GM06990 (cell line): ENCODE results near the gene CD164.

Experiments used
- DNase-seq: peaks from one replicate; pipeline ENCODE4 v3.0.0-alpha.2; 2011; ENCODE audit not compliant: insufficient read length; ENCODE audit errors: extremely low read depth
- H3K27me3 ChIP-seq: replicated peaks from 2 replicates; pipeline ENCODE4 v1.6.0; 2011; ENCODE audit warnings: low read length; ENCODE audit not compliant: control insufficient read depth, insufficient read depth
- H3K36me3 ChIP-seq: 2 replicates; pipeline ENCODE4 v1.5.1; 2011; ENCODE audit warnings: low read length; ENCODE audit not compliant: control insufficient read depth, insufficient read depth
- H3K4me3 ChIP-seq: replicated peaks from 2 replicates; pipeline ENCODE4 v1.5.1; 2011; ENCODE audit warnings: low read depth, mild to moderate bottlenecking, control low read depth, low read length
- CTCF ChIP-seq: IDR thresholded peaks from 2 replicates; pipeline ENCODE4 v1.5.1; 2011; ENCODE audit warnings: low read length, control low read depth, mild to moderate bottlenecking, inconsistent platforms; ENCODE audit not compliant: insufficient read depth, poor library complexity, severe bottlenecking

The CD164 gene

GRCh38 chr6:109316909-109317308 lies 65.4 kb downstream of the CD164 start:
- H3K27me3 ChIP-seq: no peaks in the 10 kb centered on the region
- H3K36me3 ChIP-seq: no peaks in the 10 kb centered on the region
- no peak overlapping the region for H3K4me3 ChIP-seq
- no peak for DNase-seq
- TF ChIP-seq CTCF: no peak
